ENCODE measurements around the gene RIPOR2.
"Not testable (repeated sequence)": the region's sequence is repeated elsewhere in the genome, so short reads cannot be mapped to it uniquely, and the experiment has no call there.

RIPOR2 gene

GRCh38 chr6:24902782-24903181, 33.0 kb downstream of the RIPOR2 start:
- no peak for DNase-seq (ENCODE audit: low read depth)

GRCh38 chr6:24901698-24902328, 33.9 kb downstream of the RIPOR2 start:
- DNase-seq (ENCODE audit: low read depth): no peak

- no peak for DNase-seq (ENCODE audit: low read depth)
Observed at GRCh38 chr6:24900917-24901697, 34.7 kb downstream of the RIPOR2 start.

GRCh38 chr6:24899997-24900325, 35.8 kb downstream of the RIPOR2 start:
- DNase-seq (ENCODE audit: low read depth): no peak

- no peak for DNase-seq (ENCODE audit: low read depth)
Observed at GRCh38 chr6:24899136-24899996, 36.4 kb downstream of the RIPOR2 start.

GRCh38 chr6:24898676-24899075, 37.1 kb downstream of the RIPOR2 start:
- DNase-seq (ENCODE audit: low read depth): no peak

- no peak for DNase-seq (ENCODE audit: low read depth)
Observed at GRCh38 chr6:24897186-24897585, 38.6 kb downstream of the RIPOR2 start.

GRCh38 chr6:24893342-24893850, 42.4 kb downstream of the RIPOR2 start:
- DNase-seq (ENCODE audit: low read depth): no peak

GRCh38 chr6:24891004-24891403, 44.8 kb downstream of the RIPOR2 start:
- no peak for DNase-seq (ENCODE audit: low read depth)

- DNase-seq (ENCODE audit: low read depth): no peak
Observed at GRCh38 chr6:24890471-24890870, 45.3 kb downstream of the RIPOR2 start.

- DNase-seq (ENCODE audit: low read depth): no peak
Observed at GRCh38 chr6:24888715-24889370, 46.9 kb downstream of the RIPOR2 start.

- DNase-seq (ENCODE audit: low read depth): no peak
Observed at GRCh38 chr6:24887545-24888140, 48.1 kb downstream of the RIPOR2 start.

- DNase-seq (ENCODE audit: low read depth): no peak
Observed at GRCh38 chr6:24883618-24884017, 52.1 kb downstream of the RIPOR2 start.

- no peak for DNase-seq (ENCODE audit: low read depth)
Observed at GRCh38 chr6:24882835-24883555, 52.8 kb downstream of the RIPOR2 start.

- no peak for DNase-seq (ENCODE audit: low read depth)
Observed at GRCh38 chr6:24882295-24882694, 53.5 kb downstream of the RIPOR2 start.

GRCh38 chr6:24881376-24881775, 54.4 kb downstream of the RIPOR2 start:
- DNase-seq (ENCODE audit: low read depth): no peak

- no peak for DNase-seq (ENCODE audit: low read depth)
Observed at GRCh38 chr6:24880451-24880850, 55.3 kb downstream of the RIPOR2 start.

- DNase-seq (ENCODE audit: low read depth): no peak
Observed at GRCh38 chr6:24879351-24879750, 56.4 kb downstream of the RIPOR2 start.

GRCh38 chr6:24877747-24878146, 58.0 kb downstream of the RIPOR2 start:
- DNase-seq (ENCODE audit: low read depth): not testable (repeated sequence)

- no peak for DNase-seq (ENCODE audit: low read depth)
Observed at GRCh38 chr6:24876499-24877465, 59.0 kb downstream of the RIPOR2 start.

Measured in activated T-helper 1 cell treated with Interleukin-2 at 50 U/mL for 16 hours (primary cell).